ENCODE measurements around the gene TBC1D9B.

GRCh38 chr5:179872055-179872827, 35.5 kb downstream of the TBC1D9B start:
- TF ChIP-seq REST (IDR thresholded peaks at IDR 0.05; ENCODE audit: low read depth) (no peak), TAF1 (IDR thresholded peaks at IDR 0.05; ENCODE audit: low read depth) (no peak), MAX (IDR thresholded peaks at IDR 0.05) (no peak), RAD21 (IDR thresholded peaks at IDR 0.05; ENCODE audit: low read depth) (no peak), YY1 (IDR thresholded peaks at IDR 0.05; ENCODE audit: low read depth) (no peak), TEAD4 (IDR thresholded peaks at IDR 0.05) (no peak), USF1 (IDR thresholded peaks at IDR 0.05) (no peak), CEBPB (IDR thresholded peaks at IDR 0.05) (no peak), FOXM1 (IDR thresholded peaks at IDR 0.05; ENCODE audit: borderline replicate concordance, low read depth) (no peak)
